NB4 (cell line): ENCODE results near the gene TSGA10.

Source experiments
- MYC ChIP-seq: IDR thresholded peaks from 2 replicates; pipeline ENCODE4 v1.6.1; 2011; ENCODE audit warnings: low read depth, low read length
- POLR2A ChIP-seq: IDR thresholded peaks from 2 replicates; pipeline ENCODE4 v1.6.1; 2011; ENCODE audit warnings: mild to moderate bottlenecking; ENCODE audit not compliant: insufficient read length; ENCODE audit errors: extremely low read depth
- TF ChIP-seq, protein P1 (sequence below): IDR thresholded peaks from one replicate; pipeline ENCODE4 v1.5.1; 2012; ENCODE audit warnings: low read depth, low read length
- TF ChIP-seq, protein P2 (sequence below): IDR thresholded peaks from 2 replicates; pipeline ENCODE4 v1.6.1; 2011; ENCODE audit warnings: low read depth, low read length

DNA sequence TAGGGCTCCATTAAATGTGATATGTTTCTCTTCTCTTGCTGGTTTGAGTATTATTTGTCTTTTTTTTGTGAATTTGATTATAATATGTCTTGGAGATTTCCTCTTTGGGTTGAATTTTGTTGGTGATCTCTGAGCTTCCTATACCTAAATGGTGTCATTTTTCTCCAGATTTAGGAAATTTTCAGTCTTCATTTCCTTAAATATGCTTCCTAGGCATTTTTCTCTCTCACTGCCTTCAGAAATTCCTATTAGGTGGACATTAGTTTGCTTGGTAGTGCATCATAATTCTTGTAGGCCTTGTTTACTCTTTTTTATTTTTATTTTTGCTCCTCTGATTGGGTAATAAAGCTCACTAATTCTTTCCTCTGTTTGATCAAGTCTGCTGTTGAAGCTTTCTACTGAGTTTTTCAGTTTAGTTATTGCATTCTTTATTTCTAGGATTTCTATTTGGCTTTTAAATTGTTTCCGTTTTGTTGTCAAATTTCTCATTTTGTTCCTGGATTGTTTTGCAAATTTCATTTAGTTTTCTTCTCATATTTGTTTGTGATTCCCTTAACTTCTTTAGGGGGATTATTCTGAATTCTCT is 182.1 kb downstream of the TSGA10 start:
- TF ChIP-seq, protein P1, sequence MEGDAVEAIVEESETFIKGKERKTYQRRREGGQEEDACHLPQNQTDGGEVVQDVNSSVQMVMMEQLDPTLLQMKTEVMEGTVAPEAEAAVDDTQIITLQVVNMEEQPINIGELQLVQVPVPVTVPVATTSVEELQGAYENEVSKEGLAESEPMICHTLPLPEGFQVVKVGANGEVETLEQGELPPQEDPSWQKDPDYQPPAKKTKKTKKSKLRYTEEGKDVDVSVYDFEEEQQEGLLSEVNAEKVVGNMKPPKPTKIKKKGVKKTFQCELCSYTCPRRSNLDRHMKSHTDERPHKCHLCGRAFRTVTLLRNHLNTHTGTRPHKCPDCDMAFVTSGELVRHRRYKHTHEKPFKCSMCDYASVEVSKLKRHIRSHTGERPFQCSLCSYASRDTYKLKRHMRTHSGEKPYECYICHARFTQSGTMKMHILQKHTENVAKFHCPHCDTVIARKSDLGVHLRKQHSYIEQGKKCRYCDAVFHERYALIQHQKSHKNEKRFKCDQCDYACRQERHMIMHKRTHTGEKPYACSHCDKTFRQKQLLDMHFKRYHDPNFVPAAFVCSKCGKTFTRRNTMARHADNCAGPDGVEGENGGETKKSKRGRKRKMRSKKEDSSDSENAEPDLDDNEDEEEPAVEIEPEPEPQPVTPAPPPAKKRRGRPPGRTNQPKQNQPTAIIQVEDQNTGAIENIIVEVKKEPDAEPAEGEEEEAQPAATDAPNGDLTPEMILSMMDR, result no peak
- TF ChIP-seq MYC (no peak), POLR2A (no peak)
- TF ChIP-seq, protein P2, sequence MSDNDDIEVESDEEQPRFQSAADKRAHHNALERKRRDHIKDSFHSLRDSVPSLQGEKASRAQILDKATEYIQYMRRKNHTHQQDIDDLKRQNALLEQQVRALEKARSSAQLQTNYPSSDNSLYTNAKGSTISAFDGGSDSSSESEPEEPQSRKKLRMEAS, result no peak
